HG02885 (cell line): ENCODE measurements around the gene SNX8.

Source experiments
- ATAC-seq: cut with Tn5 transposase; IDR thresholded peaks from one replicate; pipeline ENCODE4 v1.9.1; 2021; ENCODE audit warnings: mild to moderate bottlenecking; ENCODE audit not compliant: unreplicated experiment, poor library complexity

Gene SNX8

GRCh38 chr7:2251381-2251780 lies 62.9 kb downstream of the SNX8 start:
- ATAC-seq = no peak

- no peak for ATAC-seq
Measured at GRCh38 chr7:2249744-2250323, 64.4 kb downstream of the SNX8 start.

GRCh38 chr7:2248984-2249694 lies 65.1 kb downstream of the SNX8 start:
- ATAC-seq = no peak

GRCh38 chr7:2247141-2247995 lies 66.9 kb downstream of the SNX8 start:
- ATAC-seq = no peak

- no peak for ATAC-seq
Measured at GRCh38 chr7:2245883-2246675, 68.2 kb downstream of the SNX8 start.

GRCh38 chr7:2244404-2244995 lies 69.7 kb downstream of the SNX8 start:
- ATAC-seq = no peak

- ATAC-seq = no peak
Measured at GRCh38 chr7:2243458-2243857, 70.8 kb downstream of the SNX8 start.

GRCh38 chr7:2242541-2243429 lies 71.5 kb downstream of the SNX8 start:
- no peak for ATAC-seq

- peak; percentile 80 for ATAC-seq
Measured at GRCh38 chr7:2241580-2242540, 72.4 kb downstream of the SNX8 start, which contains the start of the genes MRM2 and NUDT1. Gene MRM2, minus strand, starts transcription at chr7:2242205. Its CDS starts 36 bp downstream, at chr7:2242169. Gene NUDT1, plus strand, starts transcription at chr7:2242226. Its CDS starts 2,349 bp downstream, at chr7:2244575.

GRCh38 chr7:2239242-2239641 lies 75.0 kb downstream of the SNX8 start:
- ATAC-seq = no peak

- peak; percentile 60 for ATAC-seq
Measured at GRCh38 chr7:2237109-2237602, 77.1 kb downstream of the SNX8 start.

GRCh38 chr7:2233926-2234325 lies 80.3 kb downstream of the SNX8 start:
- ATAC-seq = no peak

GRCh38 chr7:2232766-2233520 lies 81.3 kb downstream of the SNX8 start, which contains the start of gene MAD1L1:
Gene MAD1L1, minus strand, starts transcription at chr7:2232945. Its CDS starts 2,812 bp downstream, at chr7:2230133.
- ATAC-seq = peak; percentile 76

GRCh38 chr7:2231992-2232765 lies 82.1 kb downstream of the SNX8 start:
- ATAC-seq = peak; percentile 33

GRCh38 chr7:2230882-2231281 lies 83.4 kb downstream of the SNX8 start:
- no peak for ATAC-seq

GRCh38 chr7:2230226-2230625 lies 84.0 kb downstream of the SNX8 start:
- no peak for ATAC-seq
